Thoracic aorta (tissue), 2 donors: Measurements from ENCODE around the gene MYO5A. TPM values are rescaled to one million over a fixed set of nuclear protein-coding genes. Genes with fewer than 3 reads are reported as not detected.
A peak's percentile ranks its signal among the peaks of the same experiment; 100 is the strongest.

ENCODE experiments used
- ATAC-seq: fragments of 150-250 bp; one replicate; pipeline ENCODE4 v1.8.0; 2017; ENCODE audit warnings: low read depth; ENCODE audit not compliant: insufficient number of reproducible peaks, low FRiP score
- DNase-seq: peaks from one replicate; pipeline ENCODE4 v3.0.0-alpha.2; 2020; ENCODE audit warnings: low spot score
- H3K27ac ChIP-seq, 2 donors: fragments of 200-600 bp; sonication (generic); 1 replicate in 1 of 2; 2 replicates in 1 of 2; pipeline ENCODE4 v1.5.1; 2016; ENCODE audit warnings: mild to moderate bottlenecking in 2 of 2, moderate library complexity in 2 of 2
- H3K27me3 ChIP-seq: fragments of 200-600 bp; sonication (generic); replicated peaks from 2 replicates; pipeline ENCODE4 v1.6.0; 2016; ENCODE audit warnings: mild to moderate bottlenecking; ENCODE audit not compliant: insufficient read depth
- H3K36me3 ChIP-seq: fragments of 200-600 bp; sonication (generic); one replicate; pipeline ENCODE4 v1.5.1; 2016
- H3K4me1 ChIP-seq, 2 donors: fragments of 200-600 bp; sonication (generic); 1 replicate in 1 of 2; 2 replicates in 1 of 2; pipeline versions ENCODE4 v1.5.1 to v1.6.0; 2016; ENCODE audit warnings: low read depth in 2 of 2, mild to moderate bottlenecking in 1 of 2; ENCODE audit not compliant: control insufficient read depth in 1 of 2
- H3K4me3 ChIP-seq: fragments of 200-600 bp; sonication (generic); 2 replicates; pipeline ENCODE4 v1.5.1; 2016; ENCODE audit warnings: mild to moderate bottlenecking
- H3K9me3 ChIP-seq: fragments of 200-600 bp; sonication (generic); 2 replicates; pipeline ENCODE4 v1.5.1; 2016
- CTCF ChIP-seq: fragments of 200-600 bp; sonication (generic); IDR thresholded peaks from one replicate; pipeline ENCODE4 v1.5.1; 2019; ENCODE audit warnings: antibody characterized with exemption
- total RNA-seq, 2 donors: library from RNA; depleted of rRNA; stranded (reverse); fragments of >200 nt; gene quantifications; one replicate each; pipeline versions ENCODE4 v1.1.0 to v1.2.3, GENCODE V29; 2016

The MYO5A gene
- total RNA-seq, 2 donors from 2014 or later, result 37.6 to 58.8 TPM

- Histone ChIP-seq H3K4me1 (peaks cover 40 to 47% of the 10 kb centered on the region in 2 donors), H3K9me3 (no peaks in the 10 kb centered on the region), H3K27me3 (no peaks in the 10 kb centered on the region), H3K27ac (no peak overlapping the region), H3K4me3 (no peak overlapping the region), H3K36me3 (no peaks in the 10 kb centered on the region)
- ATAC-seq (no peak), DNase-seq (no peak)
- no peak for TF ChIP-seq CTCF
Observed at GRCh38 chr15:52559022-52559421, 30.3 kb upstream of the MYO5A start.

GRCh38 chr15:52558196-52558595, 29.5 kb upstream of the MYO5A start:
- no peak for TF ChIP-seq CTCF
- no peak overlapping the region for H3K27ac ChIP-seq
- DNase-seq (no peak), ATAC-seq (peak; percentile 79)
- no peaks in the 10 kb centered on the region for H3K9me3 ChIP-seq
- H3K4me3 ChIP-seq, result no peak overlapping the region
- H3K36me3 ChIP-seq, result no peaks in the 10 kb centered on the region
- H3K4me1 ChIP-seq, result peaks cover 40 to 47% of the 10 kb centered on the region in 2 donors
- no peaks in the 10 kb centered on the region for H3K27me3 ChIP-seq

GRCh38 chr15:52557274-52557641, 28.6 kb upstream of the MYO5A start:
- H3K27me3 ChIP-seq, result no peaks in the 10 kb centered on the region
- H3K4me3 ChIP-seq, result no peak overlapping the region
- ATAC-seq (no peak), DNase-seq (no peak)
- H3K4me1 ChIP-seq, result peaks cover 31 to 47% of the 10 kb centered on the region in 2 donors
- no peak for TF ChIP-seq CTCF
- H3K36me3 ChIP-seq, result no peaks in the 10 kb centered on the region
- no peaks in the 10 kb centered on the region for H3K9me3 ChIP-seq
- H3K27ac ChIP-seq, result no peak overlapping the region

- H3K9me3 ChIP-seq, result no peaks in the 10 kb centered on the region
- H3K4me3 ChIP-seq, result no peak overlapping the region
- DNase-seq (no peak), ATAC-seq (no peak)
- peaks cover 2% of the 10 kb centered on the region for H3K36me3 ChIP-seq
- H3K4me1 ChIP-seq, result peaks cover 31 to 46% of the 10 kb centered on the region in 2 donors
- no peaks in the 10 kb centered on the region for H3K27me3 ChIP-seq
- H3K27ac ChIP-seq, result no peak overlapping the region
- TF ChIP-seq CTCF, result no peak
Observed at GRCh38 chr15:52556524-52557273, 28.0 kb upstream of the MYO5A start.

GRCh38 chr15:52552303-52552702, 23.6 kb upstream of the MYO5A start:
- no peaks in the 10 kb centered on the region for H3K9me3 ChIP-seq
- H3K27me3 ChIP-seq, result no peaks in the 10 kb centered on the region
- peaks cover 5% of the 10 kb centered on the region for H3K36me3 ChIP-seq
- H3K4me1 ChIP-seq, result peaks cover 9 to 15% of the 10 kb centered on the region in 2 donors
- no peak overlapping the region for H3K27ac ChIP-seq
- ATAC-seq (no peak), DNase-seq (no peak)
- no peak overlapping the region for H3K4me3 ChIP-seq
- no peak for TF ChIP-seq CTCF
